Stimulated activated CD8-positive, alpha-beta memory T cell treated with anti-CD3 and anti-CD28 coated beads, Interleukin-12 subunit alpha, Interleukin-12 subunit beta, amount 100 ng/mL, for 1 hour (primary cell): Measurements from ENCODE around the gene PRKCE.
"Not testable (repeated sequence)": the region's sequence is repeated elsewhere in the genome, so short reads cannot be mapped to it uniquely, and the experiment has no call there.

Experiments used
- DNase-seq: peaks from one replicate; pipeline ENCODE4 v3.0.0-alpha.2; 2020; ENCODE audit warnings: low read depth

PRKCE gene

DNA sequence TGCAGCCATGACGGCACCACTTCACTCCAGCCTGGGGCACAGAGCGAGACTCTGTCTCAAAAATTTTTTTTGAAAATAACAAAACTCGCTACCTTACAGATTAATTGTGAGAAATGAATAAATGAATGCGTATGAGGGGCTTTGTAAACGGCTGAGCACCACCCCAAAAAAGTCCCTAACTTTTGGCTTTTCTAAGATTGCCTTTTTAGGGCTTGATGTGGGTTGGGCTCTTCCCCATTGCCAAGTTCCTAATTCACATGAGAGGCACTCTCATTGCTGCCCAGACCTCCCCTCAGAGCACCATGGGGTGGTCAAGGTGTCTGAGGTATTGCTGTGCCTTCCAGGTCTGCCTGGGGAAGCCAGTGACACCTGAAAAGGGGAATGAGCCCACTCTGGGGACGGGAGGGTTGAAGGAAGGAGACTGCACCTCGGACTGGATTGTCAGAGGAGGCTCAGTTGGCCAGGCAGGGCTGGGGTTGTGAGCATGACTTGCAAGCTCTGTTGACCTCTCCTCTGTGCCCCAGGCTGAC, 186.4 kb downstream of the PRKCE start:
- DNase-seq: no peak

DNA sequence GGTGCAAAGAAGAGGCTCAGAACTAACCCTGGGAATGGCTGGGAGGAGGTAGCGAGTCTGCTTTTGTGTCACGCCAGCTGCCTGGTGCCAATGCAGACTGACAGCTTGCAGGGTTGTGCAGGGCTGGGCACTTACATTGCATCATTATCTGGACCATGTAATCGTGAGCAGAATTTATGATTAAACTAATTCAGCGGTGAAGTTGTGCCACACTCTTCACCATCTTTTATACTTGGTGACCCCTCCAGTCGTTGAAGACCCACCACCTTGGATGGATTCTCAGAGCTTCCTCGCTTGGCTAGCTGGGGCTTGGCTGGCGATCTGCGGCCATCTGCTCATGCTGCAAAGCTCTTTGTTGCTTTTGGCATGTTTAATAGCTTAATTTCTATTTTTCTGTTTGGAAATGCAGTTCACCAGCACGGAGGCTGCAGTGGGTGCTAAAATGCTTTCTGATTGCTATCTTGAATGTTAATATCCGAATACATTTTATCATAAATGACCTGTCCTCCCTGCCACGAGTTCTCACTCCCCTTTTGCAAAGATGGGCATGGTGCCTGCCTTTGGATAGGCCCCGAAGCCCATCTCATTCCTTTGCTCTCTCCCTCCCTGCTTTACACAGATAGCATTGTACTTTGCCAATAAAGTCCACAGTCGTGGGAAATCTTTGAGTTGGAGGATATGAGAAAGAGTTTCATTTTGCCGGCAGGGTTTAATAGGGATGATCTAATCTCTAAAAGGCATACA, 188.2 kb downstream of the PRKCE start:
- no peak for DNase-seq

DNA sequence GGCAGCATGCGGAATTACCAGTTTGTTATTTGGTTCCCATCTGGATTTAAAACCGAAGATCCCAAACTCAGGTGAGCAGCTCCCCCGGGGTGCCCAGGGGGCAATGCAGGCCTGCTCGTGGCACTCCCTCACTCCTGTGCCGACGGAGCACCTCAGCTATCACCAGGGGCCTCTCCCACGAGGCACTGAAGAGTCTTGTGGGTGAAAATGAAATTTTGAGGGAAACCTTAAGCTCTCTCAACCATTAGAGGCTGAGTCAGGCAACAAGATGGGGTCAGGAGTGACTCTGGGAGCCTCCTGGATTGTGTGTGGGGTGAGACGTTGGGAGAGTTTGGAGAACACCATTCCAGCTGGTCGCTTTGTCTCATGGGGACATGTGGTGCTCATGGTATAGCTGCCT, 189.0 kb downstream of the PRKCE start:
- DNase-seq: no peak

DNA sequence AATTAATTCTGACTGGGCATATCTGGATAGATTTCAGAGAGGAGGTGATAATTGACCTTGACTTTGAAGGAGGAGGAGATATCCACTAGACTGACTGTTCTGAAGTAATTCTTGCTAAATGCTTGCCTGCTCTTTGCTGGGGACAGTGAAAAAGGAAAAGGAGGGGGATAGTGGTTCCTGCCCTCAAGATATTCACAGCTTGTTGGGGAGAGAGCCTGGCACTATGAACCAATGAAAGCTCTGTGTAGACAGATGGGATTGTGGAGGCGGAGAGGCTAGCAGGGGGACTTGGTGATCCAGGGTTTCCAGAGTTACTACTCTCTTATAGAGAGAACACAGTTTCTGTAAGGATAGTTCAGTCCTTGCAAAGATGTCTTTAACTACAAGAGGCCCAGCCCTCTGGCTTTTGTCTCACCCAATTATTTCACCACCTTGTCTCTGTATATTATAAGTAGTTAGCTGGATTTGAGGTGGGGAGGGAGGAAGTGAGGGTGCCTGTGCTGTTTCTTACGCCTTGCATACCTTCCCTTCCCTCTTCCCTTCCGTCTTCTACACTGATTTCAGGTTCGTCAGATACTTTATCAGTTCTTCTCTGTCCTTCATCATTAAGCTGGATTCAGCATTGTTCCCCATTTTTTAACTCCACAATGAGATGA, 190.4 kb downstream of the PRKCE start:
- no peak for DNase-seq

- DNase-seq: no peak
These were observed 191.7 kb downstream of the PRKCE start for GRCh38 chr2:45843136-45843535.

- no peak for DNase-seq
These were observed 193.5 kb downstream of the PRKCE start for GRCh38 chr2:45844796-45845457.

- DNase-seq: no peak
These were observed 194.1 kb downstream of the PRKCE start for GRCh38 chr2:45845566-45845965.

GRCh38 chr2:45849491-45850283, 198.2 kb downstream of the PRKCE start:
- DNase-seq: no peak

- no peak for DNase-seq
These were observed 199.1 kb downstream of the PRKCE start for GRCh38 chr2:45850558-45850957.

- no peak for DNase-seq
These were observed 199.6 kb downstream of the PRKCE start for GRCh38 chr2:45851111-45851510.

- DNase-seq: no peak
These were observed 200.3 kb downstream of the PRKCE start for GRCh38 chr2:45851576-45852304.

DNA sequence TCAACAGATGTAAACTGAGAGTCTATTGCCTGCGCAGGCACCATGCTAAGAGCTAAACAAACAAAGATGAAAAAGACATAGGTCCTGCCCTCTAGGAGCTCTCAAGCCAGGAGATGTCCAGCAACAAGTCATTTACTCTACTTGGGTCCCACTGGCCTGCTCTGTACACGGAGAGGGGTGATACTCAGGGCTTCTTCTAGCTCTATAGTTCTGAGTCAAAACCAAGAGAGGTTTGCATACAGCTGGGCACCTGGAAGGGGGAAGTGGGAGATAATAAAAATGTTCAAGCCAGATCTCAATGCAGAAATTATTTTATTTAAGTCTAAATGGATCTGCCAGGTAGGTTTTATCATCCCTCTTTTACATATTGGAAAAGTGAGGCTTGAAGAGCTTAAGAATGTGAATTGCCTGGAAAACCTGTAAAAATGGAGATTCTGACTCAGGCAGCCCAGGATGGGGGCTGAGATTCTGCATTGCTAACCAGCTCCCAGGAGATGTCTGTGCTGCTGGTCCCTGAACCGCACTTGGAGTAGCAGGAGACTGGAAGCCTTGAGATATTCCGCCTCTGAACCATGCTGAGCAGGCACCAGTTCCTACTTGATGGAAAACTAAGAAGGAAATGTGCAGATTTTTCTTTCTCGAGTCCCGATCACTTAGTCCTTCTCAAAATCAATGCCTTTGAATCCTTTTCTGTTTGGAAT, 201.1 kb downstream of the PRKCE start:
- no peak for DNase-seq

DNA sequence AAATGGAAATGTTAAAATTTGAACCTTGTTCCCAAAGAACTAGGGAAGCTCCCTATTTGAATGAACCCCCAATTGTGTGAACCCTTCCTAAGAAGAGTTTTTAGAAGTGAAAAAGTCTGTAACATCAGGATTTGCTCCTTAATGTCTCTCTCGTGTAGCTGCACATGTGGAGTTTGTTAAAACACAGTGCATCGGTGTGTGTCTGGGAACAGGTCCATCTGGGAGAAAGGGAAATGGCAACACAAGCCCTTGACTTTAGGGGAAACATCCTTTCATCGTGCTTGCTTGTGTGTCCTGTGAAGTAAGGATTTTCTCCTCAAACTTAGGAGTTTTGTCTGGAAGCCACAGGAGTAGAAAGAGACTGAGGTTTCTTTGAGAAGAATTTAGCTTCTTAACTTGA, 203.9 kb downstream of the PRKCE start:
- DNase-seq: no peak

- DNase-seq: no peak
These were observed 205.2 kb downstream of the PRKCE start for GRCh38 chr2:45856391-45857274.

DNA sequence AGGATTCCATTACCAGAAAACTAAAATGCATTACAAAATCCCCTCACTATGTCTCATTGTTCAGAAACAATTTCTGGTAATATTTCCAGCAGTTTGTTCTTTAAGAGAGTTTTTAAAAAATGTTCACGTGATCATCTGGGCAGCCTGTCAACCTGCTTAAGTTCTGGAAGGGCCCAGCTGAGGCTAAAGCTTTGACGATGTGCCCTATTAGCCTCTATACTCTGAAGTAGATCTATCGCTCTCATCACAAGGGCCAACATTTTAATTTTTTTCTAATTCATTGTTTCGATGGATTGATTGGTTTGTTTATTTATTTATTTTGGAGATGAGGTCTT, 205.8 kb downstream of the PRKCE start:
- DNase-seq: no peak

- DNase-seq: no peak
These were observed 206.5 kb downstream of the PRKCE start for GRCh38 chr2:45857867-45858520.

DNA sequence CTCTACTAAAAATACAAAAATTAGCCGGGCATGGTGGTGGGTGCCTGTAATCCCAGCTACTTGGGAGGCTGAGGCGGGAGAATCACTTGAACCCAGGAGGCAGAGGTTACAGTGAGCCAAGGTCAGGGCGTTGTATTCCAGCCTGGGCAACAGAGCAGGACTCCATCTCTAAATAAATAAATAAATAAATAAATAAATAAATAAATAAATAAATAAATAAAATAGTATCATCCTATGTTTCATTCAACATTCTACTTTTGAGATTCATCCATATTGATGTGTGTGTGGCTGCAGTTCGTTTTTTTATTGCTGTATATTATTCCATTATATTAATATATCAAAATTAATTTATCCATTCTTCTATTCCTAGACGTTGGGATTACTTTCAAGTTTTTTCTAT, 207.4 kb downstream of the PRKCE start:
- DNase-seq: not testable (repeated sequence)

GRCh38 chr2:45859682-45860081, 208.2 kb downstream of the PRKCE start:
- no peak for DNase-seq
